Measurements from ENCODE around the gene TMCC2. TPM values are rescaled to one million over a fixed set of nuclear protein-coding genes. Genes with fewer than 3 reads are reported as not detected.

The TMCC2 gene
- total RNA-seq, 1 donor from 2014 or later, result 20.9 TPM

GRCh38 chr1:205250699-205251098 is 23.0 kb downstream of the TMCC2 start:
- intact Hi-C loops (cut with micrococcal nuclease), result no loop called here
- Mint-ChIP-seq H3K4me1 (peaks cover 20% of the 10 kb centered on the region), H3K27me3 (no peaks in the 10 kb centered on the region), H3K4me3 (no peak overlapping the region), H3K9me3 (no peaks in the 10 kb centered on the region), H3K36me3 (ENCODE audit: low read depth) (peaks cover 6% of the 10 kb centered on the region), H3K27ac (no peak overlapping the region)
- DNase-seq, result no peak

- Mint-ChIP-seq H3K36me3 (ENCODE audit: low read depth) (peaks cover 2% of the 10 kb centered on the region), H3K27ac (no peak overlapping the region), H3K4me3 (no peak overlapping the region), H3K27me3 (no peaks in the 10 kb centered on the region), H3K4me1 (peaks cover 15% of the 10 kb centered on the region), H3K9me3 (no peaks in the 10 kb centered on the region)
- intact Hi-C loops (cut with micrococcal nuclease), result no loop called here
- DNase-seq, result no peak
Observed at GRCh38 chr1:205251576-205251975, 23.8 kb downstream of the TMCC2 start.

GRCh38 chr1:205255941-205256780 is 28.4 kb downstream of the TMCC2 start:
- peaks cover 5% of the 10 kb centered on the region for H3K4me1 Mint-ChIP-seq
- peak; percentile 96 for DNase-seq
- intact Hi-C loops (cut with micrococcal nuclease), result loop anchor here (1.0 kb wide), 4 partner anchors 27 to 281 kb away; no protein-coding TSS in a partner anchor
- no peak overlapping the region for H3K4me3 Mint-ChIP-seq
- H3K36me3 Mint-ChIP-seq (ENCODE audit: low read depth), result no peaks in the 10 kb centered on the region
- H3K27ac Mint-ChIP-seq, result no peak overlapping the region
- no peaks in the 10 kb centered on the region for H3K9me3 Mint-ChIP-seq
- no peaks in the 10 kb centered on the region for H3K27me3 Mint-ChIP-seq

GRCh38 chr1:205256951-205257625 is 29.3 kb downstream of the TMCC2 start:
- no peak overlapping the region for H3K27ac Mint-ChIP-seq
- no peak overlapping the region for H3K4me3 Mint-ChIP-seq
- no peaks in the 10 kb centered on the region for H3K9me3 Mint-ChIP-seq
- intact Hi-C loops (cut with micrococcal nuclease), result loop anchor here (1.0 kb wide), 4 partner anchors 28 to 282 kb away; no protein-coding TSS in a partner anchor
- no peak for DNase-seq
- peaks cover 12% of the 10 kb centered on the region for H3K4me1 Mint-ChIP-seq
- H3K36me3 Mint-ChIP-seq (ENCODE audit: low read depth), result no peaks in the 10 kb centered on the region
- H3K27me3 Mint-ChIP-seq, result no peaks in the 10 kb centered on the region

- no peak overlapping the region for H3K4me3 Mint-ChIP-seq
- H3K9me3 Mint-ChIP-seq, result no peaks in the 10 kb centered on the region
- no peak for DNase-seq
- no peak overlapping the region for H3K27ac Mint-ChIP-seq
- no peaks in the 10 kb centered on the region for H3K36me3 Mint-ChIP-seq (ENCODE audit: low read depth)
- peaks cover 17% of the 10 kb centered on the region for H3K4me1 Mint-ChIP-seq
- no peaks in the 10 kb centered on the region for H3K27me3 Mint-ChIP-seq
- intact Hi-C loops (cut with micrococcal nuclease), result no loop called here
Observed at GRCh38 chr1:205257735-205258134, 30.0 kb downstream of the TMCC2 start.

- intact Hi-C loops (cut with micrococcal nuclease), result no loop called here
- Mint-ChIP-seq H3K36me3 (ENCODE audit: low read depth) (no peaks in the 10 kb centered on the region), H3K4me3 (no peak overlapping the region), H3K27ac (no peak overlapping the region), H3K27me3 (no peaks in the 10 kb centered on the region), H3K9me3 (no peaks in the 10 kb centered on the region), H3K4me1 (peaks cover 21% of the 10 kb centered on the region)
- DNase-seq, result no peak
Observed at GRCh38 chr1:205258261-205258691, 30.5 kb downstream of the TMCC2 start.

- no peaks in the 10 kb centered on the region for H3K9me3 Mint-ChIP-seq
- DNase-seq, result no peak
- no peaks in the 10 kb centered on the region for H3K27me3 Mint-ChIP-seq
- no peaks in the 10 kb centered on the region for H3K36me3 Mint-ChIP-seq (ENCODE audit: low read depth)
- intact Hi-C loops (cut with micrococcal nuclease), result no loop called here
- peaks cover 22% of the 10 kb centered on the region for H3K4me1 Mint-ChIP-seq
- no peak overlapping the region for H3K4me3 Mint-ChIP-seq
- H3K27ac Mint-ChIP-seq, result no peak overlapping the region
Observed at GRCh38 chr1:205258719-205259118, 31.0 kb downstream of the TMCC2 start.

GRCh38 chr1:205259324-205259832 is 31.6 kb downstream of the TMCC2 start:
- intact Hi-C loops (cut with micrococcal nuclease), result no loop called here
- DNase-seq, result no peak
- no peak overlapping the region for H3K27ac Mint-ChIP-seq
- no peaks in the 10 kb centered on the region for H3K9me3 Mint-ChIP-seq
- no peaks in the 10 kb centered on the region for H3K36me3 Mint-ChIP-seq (ENCODE audit: low read depth)
- H3K4me3 Mint-ChIP-seq, result no peak overlapping the region
- H3K27me3 Mint-ChIP-seq, result no peaks in the 10 kb centered on the region
- peaks cover 22% of the 10 kb centered on the region for H3K4me1 Mint-ChIP-seq

- Mint-ChIP-seq H3K4me1 (peaks cover 22% of the 10 kb centered on the region), H3K9me3 (no peaks in the 10 kb centered on the region), H3K36me3 (ENCODE audit: low read depth) (no peaks in the 10 kb centered on the region), H3K4me3 (no peak overlapping the region), H3K27me3 (no peaks in the 10 kb centered on the region), H3K27ac (peak overlapping the region; percentile 10)
- no peak for DNase-seq
- intact Hi-C loops (cut with micrococcal nuclease), result no loop called here
Observed at GRCh38 chr1:205259998-205260397, 32.3 kb downstream of the TMCC2 start.

- intact Hi-C loops (cut with micrococcal nuclease), result no loop called here
Observed at GRCh38 chr1:205260948-205261732, 33.4 kb downstream of the TMCC2 start.

GRCh38 chr1:205261946-205262691 is 34.4 kb downstream of the TMCC2 start:
- Mint-ChIP-seq H3K4me3 (peak overlapping the region; percentile 12), H3K4me1 (peaks cover 19% of the 10 kb centered on the region), H3K27ac (no peak overlapping the region), H3K9me3 (no peaks in the 10 kb centered on the region), H3K27me3 (no peaks in the 10 kb centered on the region), H3K36me3 (ENCODE audit: low read depth) (no peaks in the 10 kb centered on the region)
- DNase-seq, result no peak
- intact Hi-C loops (cut with micrococcal nuclease), result no loop called here

More at GRCh38 chr1:205260948-205261732, 33.4 kb downstream of the TMCC2 start:
- H3K27ac Mint-ChIP-seq, result no peak overlapping the region
- no peaks in the 10 kb centered on the region for H3K36me3 Mint-ChIP-seq (ENCODE audit: low read depth)
- no peak overlapping the region for H3K4me3 Mint-ChIP-seq
- no peak for DNase-seq
- peaks cover 20% of the 10 kb centered on the region for H3K4me1 Mint-ChIP-seq
- no peaks in the 10 kb centered on the region for H3K27me3 Mint-ChIP-seq
- H3K9me3 Mint-ChIP-seq, result no peaks in the 10 kb centered on the region

- Mint-ChIP-seq H3K27ac (peak overlapping the region; percentile 41), H3K9me3 (no peaks in the 10 kb centered on the region), H3K4me1 (peaks cover 19% of the 10 kb centered on the region), H3K36me3 (ENCODE audit: low read depth) (no peaks in the 10 kb centered on the region), H3K27me3 (no peaks in the 10 kb centered on the region), H3K4me3 (peak overlapping the region; percentile 12)
- DNase-seq, result no peak
- intact Hi-C loops (cut with micrococcal nuclease), result no loop called here
Observed at GRCh38 chr1:205262731-205263171, 35.0 kb downstream of the TMCC2 start.

- DNase-seq, result no peak
- no peak overlapping the region for H3K27ac Mint-ChIP-seq
- H3K4me3 Mint-ChIP-seq, result no peak overlapping the region
- peaks cover 19% of the 10 kb centered on the region for H3K4me1 Mint-ChIP-seq
- no peaks in the 10 kb centered on the region for H3K27me3 Mint-ChIP-seq
- intact Hi-C loops (cut with micrococcal nuclease), result no loop called here
- no peaks in the 10 kb centered on the region for H3K9me3 Mint-ChIP-seq
- H3K36me3 Mint-ChIP-seq (ENCODE audit: low read depth), result no peaks in the 10 kb centered on the region
Observed at GRCh38 chr1:205263580-205264190, 35.9 kb downstream of the TMCC2 start.
